Stimulated activated CD4-positive, alpha-beta T cell treated with anti-CD3 and anti-CD28 coated beads, Interleukin-12 subunit alpha, Interleukin-12 subunit beta, amount 100 ng/mL, for 24 hours (primary cell): ENCODE measurements around the gene LAT.

Experiments
- DNase-seq, 2 experiments: peaks; one replicate each; pipeline ENCODE4 v3.0.0-alpha.2; 2020; ENCODE audit warnings: low read depth in 2 of 2

The LAT gene

DNA sequence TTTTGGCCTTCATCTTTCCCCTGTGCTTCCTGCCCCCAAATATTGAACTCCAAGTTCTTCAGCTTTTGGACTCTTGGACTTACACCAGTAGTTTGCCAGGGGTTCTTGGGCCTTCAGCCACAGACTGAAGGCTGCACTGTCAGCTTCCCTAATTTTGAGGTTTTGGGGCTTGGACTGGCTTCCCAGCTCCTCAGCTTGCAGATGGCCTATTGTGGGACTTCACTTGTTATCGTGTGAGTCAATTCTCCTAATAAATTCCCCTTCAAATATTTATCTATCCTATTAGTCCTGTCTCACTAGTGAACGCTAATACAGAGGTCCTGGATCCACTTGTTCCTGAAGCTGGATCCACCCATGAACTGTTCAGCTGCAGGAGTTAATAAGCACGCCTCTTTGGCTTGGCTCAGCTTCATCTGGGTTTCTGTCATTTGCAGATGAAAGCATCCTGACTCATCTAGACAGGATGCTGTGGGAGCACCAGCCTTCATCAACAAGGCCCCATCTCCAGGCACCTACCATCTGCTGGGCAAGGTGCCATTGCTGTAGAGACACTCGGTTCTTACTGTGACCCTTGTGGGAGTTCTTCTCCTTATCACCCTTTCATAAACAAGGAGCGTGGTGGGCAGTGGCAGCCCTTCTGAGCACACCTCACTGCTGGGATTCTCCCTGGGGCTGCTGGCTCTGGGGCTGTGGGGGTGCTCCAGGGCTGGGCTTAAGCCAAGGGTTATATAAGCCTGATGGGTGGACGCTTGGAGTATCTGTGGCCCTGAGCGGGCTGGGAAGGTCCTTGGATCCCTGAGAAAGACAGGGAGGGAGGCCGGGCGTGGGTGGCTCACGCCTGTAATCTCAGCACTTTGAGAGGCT lies 23.1 kb downstream of the LAT start:
- peak in 1 of 2 experiments; percentile 66 for DNase-seq

DNA sequence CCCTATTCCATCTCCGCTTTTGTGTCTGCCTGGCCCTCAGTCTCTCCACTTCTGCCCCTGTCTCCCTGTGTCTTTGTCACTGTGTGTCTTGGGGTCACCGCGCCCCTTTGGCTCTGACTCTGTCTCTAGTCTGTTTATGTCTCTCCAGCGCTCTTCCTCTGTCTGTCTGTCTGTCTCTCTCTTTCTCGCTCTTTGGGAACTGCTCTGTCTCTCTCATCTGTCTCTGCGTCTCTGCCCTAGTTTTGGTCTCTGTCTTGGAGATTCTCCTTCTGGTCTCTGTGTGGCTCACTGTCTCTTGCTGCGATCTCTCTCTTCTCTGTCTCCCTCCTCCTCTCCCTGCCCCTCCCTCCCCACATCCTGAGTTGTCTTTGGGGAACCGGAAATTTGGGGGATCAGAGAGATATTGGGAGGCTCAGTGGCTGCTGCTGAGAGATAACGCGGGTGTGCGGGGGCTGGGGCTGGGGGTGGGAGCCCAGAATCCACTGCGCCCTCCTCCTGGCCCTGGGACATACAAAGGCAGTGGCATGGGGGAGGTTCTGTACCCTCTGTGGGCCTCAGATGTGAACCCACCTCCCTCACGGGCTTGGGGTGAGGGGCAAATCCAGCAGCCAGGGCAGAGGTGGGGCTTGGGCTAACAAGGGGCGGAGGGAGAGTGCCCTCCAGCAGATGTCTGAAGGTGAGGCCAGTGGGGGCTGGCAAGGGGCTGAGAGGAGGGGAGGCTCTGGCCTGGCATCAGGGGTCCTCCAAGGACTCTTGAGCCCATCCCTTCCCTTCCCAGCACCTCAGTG lies 24.4 kb downstream of the LAT start:
- peak in 1 of 2 experiments; percentile 44 for DNase-seq

DNA sequence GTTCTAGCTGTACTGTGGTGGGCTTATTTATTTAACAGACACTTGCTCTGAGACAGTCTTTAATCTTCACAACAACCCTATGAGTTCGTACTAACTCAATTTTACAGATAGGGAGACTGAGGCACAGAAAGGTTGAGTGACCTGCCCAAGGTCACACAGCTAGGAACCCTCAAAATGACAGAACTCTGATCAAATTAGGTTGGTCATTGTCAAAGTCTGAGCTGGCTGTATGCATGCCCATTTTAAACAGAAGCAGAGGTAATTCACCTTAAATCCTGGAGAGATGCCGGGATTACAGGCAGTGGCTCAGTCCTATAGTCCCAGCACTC lies 24.9 kb downstream of the LAT start:
- DNase-seq, result no peak

DNA sequence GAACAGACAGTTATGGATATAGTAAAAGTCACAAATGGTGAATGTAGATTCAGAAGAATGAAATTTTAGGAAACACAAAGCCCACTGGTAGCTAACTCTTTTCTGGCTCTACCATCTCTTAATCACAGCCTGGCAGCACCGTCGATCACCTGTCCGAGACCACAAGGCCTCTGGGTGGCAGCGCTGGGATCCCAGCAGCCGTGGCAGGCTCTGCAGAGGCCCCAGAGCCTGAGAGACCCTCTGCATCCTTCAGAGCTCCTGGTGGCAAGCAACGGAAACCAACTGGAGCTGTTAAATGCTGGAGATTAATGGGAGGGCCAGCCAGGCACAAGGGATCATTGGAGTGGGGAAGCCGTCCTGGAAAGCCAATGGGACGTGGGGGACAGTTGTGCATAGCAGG lies 26.3 kb downstream of the LAT start:
- DNase-seq, result no peak

DNA sequence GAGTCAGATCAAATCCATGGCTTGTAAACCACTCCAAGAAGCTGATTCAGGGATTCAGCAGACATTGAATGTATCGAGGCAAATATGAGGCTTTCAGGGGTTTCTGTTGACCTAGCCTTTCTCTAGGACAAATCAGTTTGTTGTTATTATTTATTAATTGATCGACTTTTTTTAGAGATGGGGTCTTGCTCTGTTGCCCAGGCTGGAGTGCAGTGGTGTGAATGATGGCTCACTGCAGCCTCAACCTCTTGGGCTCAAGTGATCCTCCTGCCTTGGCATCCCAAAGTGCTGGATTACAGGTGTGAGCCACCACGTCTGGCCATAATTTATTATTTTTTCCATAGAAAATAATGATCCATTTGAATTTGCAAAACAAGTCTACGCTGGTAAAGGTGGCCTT lies 27.0 kb downstream of the LAT start:
- no peak for DNase-seq

DNA sequence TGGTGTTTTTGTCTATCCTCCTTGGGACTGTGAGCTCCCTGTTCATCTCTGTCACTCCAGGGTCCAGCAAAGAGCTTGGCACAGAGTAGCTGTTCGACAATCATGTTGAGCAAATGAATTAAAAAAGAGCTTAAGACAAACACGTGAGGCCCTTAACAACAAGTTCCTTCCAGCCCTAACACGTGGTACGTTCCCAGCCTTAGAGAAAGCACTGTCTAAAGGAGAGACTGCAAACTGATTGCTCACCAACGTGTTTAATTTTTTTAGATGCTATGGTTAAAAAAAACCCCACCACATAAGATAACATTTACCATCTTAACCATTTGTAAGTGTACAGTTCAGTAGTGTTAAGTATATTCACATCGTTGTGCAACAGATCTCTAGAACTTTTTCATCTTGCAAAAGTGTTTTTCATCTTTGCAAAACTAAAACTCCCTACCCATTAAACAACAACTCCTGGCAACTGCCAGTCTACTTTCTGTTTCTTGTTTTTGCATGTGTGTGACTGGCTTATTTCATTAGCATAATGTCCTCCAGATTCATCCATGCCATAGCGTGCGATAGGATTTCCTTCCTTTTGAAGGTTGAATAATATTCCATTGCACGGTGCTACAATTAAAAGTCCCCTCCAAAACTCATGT lies 28.2 kb downstream of the LAT start:
- DNase-seq, result no peak

DNA sequence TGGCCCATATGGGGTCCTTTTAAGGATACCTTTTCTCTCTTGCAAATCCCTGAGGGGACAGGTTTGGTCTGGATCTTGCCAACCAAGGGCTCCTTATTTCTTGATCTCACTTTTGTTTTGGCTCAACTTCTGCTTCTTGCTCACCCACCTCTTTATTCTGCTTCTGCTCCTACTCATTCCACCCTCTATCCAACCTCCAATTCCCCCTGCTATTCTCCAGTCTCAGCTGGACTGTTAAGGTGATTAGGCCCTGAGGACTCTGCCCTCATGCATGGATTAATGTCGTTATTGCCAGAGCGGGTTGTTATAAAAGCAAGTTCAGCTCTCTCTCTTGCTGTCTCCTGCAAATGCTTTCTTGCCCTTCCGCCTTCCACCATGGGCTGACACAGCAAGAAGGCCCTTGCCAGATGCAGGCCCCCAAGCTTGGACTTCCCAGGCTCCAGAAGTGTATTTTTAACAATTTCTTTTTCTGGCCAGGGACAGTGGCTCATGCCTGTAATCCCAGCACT lies 29.8 kb downstream of the LAT start:
- no peak for DNase-seq

DNA sequence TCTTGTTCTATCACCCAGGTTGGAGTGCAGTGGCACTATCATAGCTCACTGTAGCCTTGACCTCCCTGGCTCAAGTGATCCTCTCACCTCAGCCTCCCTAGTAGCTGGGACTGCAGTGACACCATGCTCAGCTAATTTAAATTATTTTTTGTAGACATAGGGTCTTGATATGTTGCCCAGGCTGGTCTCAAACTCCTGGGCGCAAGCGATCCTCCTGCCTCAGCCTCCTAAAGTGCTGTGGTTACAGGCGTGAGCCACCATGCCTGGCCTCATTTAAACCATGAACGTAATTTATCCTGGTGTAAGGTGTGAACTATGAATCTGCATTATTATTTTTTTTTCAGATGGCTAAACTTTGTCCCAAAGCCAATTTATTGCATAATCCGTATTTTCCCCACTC lies 37.3 kb downstream of the LAT start:
- DNase-seq, result no peak

DNA sequence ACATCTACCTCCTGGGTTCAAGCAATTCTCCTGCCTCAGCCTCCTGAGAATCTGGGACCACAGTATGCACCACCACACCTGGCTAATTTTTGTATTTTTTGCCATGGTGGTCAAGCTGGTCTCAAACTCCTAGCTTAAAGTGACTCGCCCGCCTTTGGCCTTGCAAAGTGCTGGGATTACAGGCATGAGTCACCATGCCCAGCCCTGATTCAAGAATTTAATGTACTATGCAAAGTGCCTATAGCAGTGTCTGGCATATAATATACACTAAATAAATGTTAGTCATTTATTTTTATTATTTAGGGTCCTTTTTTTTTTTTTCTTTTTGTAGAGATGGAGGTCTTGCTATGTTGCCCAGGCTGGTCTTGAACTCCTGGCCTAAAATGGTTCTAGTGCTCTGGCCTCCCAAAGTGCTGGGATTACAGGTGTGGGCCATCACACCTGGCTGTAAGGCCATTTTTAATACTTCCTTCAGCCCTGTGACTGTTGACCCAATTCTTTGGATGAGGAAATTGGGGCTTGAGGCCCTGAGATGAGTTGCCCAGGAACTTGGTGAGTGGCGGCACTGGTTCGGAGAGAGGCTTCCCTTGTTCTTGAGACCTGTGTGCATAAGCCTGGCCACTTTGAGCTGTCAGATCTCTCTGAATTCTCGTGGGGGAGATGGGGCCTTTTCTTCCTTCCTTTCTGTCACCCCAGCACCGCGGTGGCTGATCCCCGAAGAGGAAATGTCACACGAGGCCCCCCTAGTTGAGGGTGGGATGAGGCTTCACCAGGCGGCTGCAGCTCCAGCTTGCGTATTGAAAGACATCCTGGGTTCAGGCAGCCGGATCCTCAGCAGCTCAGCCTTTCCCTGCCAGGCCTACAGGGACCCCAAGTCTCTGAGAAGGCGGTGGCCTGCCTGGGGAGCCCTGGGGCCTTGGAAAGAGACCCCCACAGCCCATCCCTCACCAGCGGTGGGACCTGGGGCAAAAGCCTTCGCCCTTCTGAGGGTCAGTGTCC lies 38.7 kb downstream of the LAT start:
- DNase-seq, result no peak

DNA sequence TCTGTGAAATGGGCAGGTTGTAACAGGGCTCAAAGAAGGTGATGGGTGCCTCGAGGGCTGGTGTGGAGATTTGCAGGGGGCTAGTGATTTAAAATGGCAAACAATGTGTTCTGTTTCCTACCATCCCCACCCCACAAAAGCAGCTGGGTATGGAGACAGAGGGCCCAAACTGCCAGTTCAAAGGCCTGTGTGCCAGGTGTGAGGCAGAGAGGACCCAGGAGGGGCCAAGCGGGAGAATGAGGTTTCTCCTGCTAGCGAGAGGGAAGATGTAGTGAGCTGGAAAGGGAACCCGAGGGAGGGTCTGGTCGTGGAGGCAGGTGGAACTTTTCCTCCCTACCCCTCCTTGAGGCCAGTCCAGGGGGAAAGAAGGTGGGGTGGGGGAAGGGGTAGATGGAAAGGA lies 39.4 kb downstream of the LAT start:
- no peak for DNase-seq

DNA sequence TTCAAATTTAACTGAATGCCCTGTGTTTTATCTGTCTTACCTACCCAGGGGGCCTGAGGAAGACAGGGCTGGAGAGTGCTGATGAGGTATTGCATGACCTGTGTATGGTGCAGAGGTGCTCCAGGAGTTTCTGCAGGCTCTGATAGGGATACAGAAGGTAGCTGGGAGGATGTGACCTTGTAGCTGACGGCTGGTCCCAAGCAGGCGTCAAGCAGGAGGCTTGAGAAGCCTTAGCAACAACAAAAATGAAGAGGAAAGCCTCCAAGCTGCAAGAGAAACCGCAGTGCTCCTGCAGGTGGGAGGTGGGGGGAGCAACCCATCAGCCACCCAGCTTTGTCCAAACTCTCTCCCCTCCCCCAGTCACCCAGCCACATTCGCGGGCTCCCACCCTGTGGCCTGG lies 40.4 kb downstream of the LAT start:
- no peak for DNase-seq

DNA sequence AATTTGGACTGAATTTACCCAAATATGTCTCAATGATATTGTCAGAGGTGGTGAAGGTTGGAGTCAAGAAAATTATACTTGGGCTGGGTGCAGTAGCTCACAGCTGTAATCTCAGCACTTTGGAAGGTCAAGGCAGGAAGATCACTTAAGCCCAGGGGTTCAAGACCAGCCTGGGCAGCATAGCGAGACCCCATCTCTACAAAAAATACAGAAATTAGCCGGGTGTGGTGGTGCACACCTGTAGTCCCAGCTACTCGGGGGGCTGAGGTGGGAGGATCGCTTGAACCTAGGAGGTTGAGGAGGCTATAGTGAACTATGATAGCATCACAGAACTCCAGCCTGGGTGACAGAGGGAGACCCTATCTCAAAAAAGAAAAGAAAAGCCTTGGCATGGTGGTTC lies 40.9 kb downstream of the LAT start:
- DNase-seq, result no peak

DNA sequence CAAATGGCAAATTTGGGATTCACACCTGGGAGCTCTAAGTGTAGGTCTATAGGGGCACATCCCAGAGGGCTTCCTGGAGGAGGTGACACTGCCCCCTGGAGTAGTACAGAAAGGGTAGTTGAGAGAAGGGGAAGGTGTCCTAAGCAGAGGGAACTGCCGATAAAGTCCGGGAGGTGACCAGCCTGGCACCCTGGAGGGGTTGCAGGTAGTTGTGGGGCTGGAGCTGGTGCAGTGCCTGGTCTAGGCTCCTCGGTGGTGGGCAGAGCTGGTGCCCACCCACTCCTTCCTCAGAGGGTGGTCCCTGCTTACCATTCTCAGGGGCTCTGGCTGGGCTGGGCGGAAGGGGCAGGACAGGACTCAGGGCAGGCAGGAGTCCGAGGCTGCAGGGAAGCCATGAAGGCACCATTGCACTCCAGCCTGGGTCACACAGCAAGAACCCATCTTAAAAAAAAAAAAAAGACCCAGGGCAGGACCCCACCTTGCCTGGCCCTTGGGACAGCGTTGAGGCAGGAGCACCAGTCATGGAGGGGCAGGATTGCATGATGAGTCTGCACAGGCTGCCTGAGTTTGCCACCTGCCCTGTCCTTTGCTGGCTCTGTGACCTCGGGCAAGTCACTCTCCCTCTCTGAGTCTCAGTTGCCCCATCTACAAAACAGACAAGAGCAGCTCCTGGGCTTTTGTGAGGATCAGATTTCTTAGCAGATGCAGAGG lies 43.8 kb downstream of the LAT start:
- no peak for DNase-seq

DNA sequence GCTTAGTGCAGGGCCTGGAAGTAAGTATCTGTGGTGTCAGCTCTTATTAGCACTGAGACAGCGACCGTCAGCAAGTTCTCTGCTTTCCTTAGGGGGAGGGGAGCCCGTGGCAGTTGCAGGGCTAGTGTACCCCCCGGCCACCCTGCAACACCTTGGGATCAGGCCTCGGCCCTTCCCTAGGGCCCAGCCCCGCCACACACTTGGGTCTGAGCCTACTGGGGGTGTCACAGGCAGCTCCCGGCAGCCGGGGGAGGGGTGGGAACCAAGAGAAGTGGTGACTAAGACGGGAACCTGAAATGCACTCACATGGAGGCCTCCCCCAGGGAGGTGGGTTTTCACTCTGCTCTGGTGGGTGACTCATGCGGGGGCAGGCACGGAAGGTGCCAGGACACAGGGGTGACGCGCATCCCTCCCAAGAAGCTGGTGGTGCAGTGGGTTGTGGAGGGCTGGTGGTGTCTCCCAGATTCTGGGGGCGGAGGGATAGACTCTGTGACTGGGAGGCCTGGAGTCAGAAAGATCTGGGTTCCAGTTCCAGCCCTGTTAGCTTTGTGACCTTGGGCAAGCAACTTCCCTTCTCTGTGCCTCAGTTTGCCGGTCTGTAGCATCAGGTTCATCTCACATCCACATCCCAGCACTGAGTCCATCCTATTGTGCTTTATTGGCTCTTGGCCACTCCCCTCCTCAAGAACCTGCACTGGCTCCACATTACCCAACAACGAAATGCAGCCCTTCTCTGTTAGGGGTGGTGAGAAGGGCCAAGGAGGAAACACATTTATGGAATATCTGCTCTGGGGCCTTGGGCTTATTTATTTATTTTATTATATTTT lies 44.5 kb downstream of the LAT start:
- DNase-seq, result peak; percentile 77 to 85

DNA sequence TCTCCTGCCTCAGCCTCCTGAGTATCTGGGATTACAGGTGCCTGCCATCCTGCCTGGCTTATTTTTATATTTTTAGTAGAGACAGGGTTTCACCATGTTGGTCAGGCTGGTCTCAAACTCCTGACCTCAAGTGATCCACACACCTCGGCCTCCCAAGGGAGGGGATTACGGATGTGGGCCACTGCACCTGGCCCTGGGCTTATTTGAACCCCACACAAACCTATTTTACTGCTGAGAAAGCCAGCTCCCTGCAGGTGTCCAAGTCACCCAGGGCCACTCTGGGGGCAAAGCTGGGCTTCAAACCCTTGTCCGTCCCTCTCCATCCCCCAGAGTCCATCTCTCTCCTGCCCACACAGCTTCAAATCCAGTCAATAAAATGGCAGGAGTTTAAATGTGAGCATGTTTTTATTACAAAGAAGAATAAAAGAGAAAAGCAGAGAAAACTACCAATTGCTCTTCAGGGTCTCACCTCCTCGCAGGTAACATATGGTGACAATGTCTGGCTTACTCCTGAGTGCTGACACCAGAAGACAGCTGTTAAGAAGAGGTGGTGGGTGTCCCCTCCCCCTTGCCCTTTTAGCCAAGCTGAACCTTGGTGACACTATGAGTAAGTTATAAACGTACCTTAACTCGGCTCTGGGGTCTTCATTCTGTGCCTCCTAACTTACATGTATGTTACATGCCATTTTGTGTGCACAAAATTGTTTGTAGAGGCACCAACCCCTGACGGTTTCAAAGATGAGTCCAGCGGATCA lies 45.4 kb downstream of the LAT start:
- DNase-seq, result no peak
